NAMALWA (cell line): ENCODE measurements around the gene POT1.
"Not testable (repeated sequence)": the region's sequence is repeated elsewhere in the genome, so short reads cannot be mapped to it uniquely, and the experiment has no call there.

ENCODE experiments used
- DNase-seq: peaks from one replicate; pipeline ENCODE4 v3.0.0-alpha.2; 2015; ENCODE audit warnings: low spot score

Gene POT1

DNA sequence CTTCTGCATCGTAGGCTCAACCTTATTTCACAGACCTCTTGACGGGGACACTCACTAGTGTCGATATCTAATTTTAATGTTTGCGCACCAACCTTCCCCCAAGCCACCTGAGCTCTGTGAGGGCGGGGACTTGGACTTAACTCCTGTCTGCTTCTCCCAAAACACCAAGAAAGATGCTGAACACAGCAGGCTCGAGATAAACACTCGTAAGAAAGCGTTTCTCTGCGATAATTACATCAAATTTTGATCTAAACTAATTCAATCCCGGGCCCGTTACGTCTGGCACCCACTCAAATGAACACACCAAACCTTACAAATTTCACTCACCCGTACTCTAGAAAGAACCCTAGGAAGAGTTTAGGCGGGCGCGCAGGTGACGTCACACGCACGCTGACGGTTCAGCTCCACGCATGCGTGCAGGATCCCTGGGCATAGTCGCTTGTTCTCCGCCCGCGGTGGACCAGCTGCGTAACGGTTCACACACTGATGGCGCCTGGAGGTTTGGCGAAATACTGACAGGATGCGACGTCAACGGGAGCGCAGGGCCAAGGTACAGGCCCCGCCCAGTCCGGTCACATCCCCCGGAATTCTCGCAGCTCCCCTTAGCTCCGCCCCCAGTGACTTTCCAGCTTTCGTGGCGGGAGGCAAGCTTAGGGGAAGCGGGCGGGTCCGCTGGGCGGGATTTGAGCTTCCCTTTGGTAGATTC lies at the start of gene POT1:
Gene POT1, minus strand, starts transcription at position 359 of the 706 bp plus-strand sequence. CDS start 32,652 bp downstream, outside the sequence.
- DNase-seq = peak; percentile 100

GRCh38 chr7:124975131-124975530 lies 45.5 kb upstream of the POT1 start:
- not testable (repeated sequence) for DNase-seq

- DNase-seq = no peak
Observed at GRCh38 chr7:124965553-124965952, 35.9 kb upstream of the POT1 start.

GRCh38 chr7:124959676-124960075 lies 30.1 kb upstream of the POT1 start:
- no peak for DNase-seq

- DNase-seq = not testable (repeated sequence)
Observed at GRCh38 chr7:124957952-124958351, 28.3 kb upstream of the POT1 start.

DNA sequence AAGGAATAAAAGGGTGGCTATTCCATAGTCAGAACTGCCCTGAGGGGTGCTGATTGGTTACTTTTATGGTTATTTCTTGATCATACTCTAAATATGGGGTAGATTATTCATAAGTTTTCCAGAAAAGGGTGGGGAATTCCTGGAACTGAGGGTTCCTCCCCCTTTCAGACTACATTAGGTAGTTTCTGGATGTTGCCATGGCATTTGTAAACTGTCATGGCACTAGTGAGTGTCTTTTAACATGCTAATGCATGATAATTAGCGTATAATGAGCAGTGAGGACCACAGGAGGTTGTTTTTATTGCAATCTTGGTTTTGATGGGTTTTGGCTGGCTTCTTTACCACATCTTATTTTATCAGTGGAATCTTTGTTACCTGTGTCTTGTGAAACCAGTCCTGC lies 26.5 kb upstream of the POT1 start:
- no peak for DNase-seq

DNA sequence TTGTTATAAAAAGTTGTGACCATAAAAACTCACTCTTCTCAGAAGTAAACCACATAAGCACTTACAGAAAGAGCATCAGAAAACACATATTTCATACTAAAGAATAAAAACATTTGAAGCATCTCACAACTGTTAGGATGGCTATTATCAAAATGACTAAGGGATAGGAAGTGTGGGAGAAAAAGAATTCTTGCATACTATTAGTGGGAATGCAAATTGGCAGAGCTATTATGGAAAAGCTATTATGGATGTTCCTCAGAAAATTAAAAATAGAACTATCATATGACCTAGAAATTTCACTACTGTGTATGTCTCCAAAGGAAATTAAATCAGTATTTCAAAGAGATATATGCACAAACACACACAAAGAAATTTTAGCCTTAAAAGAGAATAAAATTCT lies 25.2 kb upstream of the POT1 start:
- no peak for DNase-seq

DNA sequence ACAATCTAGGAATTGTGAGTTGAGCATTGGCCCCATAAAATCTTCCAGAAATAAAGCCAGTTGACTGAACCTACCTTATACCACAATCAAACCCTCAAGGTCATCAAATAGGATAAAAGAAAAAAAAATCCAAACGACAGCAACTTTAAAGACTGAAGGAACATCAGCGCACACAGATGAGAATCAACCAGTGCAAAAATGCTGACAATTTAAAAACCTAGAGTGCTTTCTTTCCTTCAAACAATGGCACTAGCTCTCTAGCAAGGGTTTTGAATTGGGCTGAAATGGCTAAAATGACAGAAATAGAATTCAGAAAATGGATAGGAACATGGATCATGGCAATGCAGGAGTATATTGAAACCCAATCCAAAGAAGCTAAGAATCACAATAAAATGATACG lies 16.1 kb upstream of the POT1 start:
- DNase-seq = no peak

GRCh38 chr7:124943472-124943871 lies 13.8 kb upstream of the POT1 start:
- no peak for DNase-seq

DNA sequence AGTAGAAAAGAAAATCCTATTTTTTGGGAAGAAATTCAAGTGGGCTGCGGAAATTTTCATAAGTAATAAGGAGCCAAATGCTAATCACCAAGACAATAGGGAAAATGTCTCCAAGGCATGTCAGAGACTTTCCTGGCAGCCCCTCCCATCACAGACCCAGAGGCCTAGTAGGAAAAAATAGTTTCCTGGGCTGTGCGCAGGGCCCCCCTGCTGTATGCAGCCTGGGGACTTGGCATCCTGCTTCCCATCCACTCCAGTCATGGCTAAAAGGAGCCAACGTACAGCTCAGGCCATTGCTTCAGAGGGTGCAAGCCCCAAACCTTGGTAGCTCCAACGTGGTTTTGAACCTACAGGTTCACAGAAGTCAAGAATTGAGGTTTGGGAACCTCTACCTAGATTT lies 12.8 kb upstream of the POT1 start:
- DNase-seq = no peak

DNA sequence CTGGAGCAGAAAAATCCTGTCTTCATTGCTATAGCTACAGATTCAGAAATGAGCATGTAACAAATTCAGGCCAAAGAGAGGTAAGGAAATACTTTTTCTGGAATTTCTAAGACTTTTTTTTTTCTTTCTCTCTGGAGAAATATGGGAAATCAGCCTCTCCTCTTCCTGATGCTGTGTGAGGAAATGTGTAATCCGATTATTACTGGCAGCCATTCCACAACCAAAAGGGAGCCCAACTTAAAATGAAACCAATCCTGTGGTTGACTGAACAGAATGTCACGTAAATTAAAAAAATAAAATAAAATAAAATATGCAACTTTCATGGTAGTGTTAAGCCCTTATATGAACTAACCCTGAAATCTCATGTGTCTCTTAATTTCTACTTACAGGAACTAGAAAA lies 10.7 kb upstream of the POT1 start:
- no peak for DNase-seq

GRCh38 chr7:124938128-124938527 lies 8.5 kb upstream of the POT1 start:
- DNase-seq = no peak

DNA sequence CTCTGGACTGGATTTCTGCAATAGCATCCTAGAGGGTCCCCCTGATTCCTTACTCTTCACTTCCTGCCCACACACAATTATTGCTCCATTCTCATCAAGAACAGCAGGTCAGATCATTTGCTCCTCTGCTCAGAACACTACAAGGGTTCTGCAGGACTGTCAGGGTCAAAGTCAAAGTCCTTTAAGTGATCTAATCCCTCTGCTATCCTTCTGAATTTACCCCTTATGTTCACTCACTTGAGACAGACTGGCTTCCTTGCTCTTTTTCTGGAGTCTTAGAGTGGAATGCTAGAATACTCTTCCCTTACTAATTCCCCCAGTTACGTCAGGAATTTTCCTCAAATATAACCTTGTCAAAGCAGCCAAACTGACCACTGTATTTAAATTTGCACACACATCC lies 7.5 kb upstream of the POT1 start:
- no peak for DNase-seq

- DNase-seq = no peak
Observed at GRCh38 chr7:124934841-124935240, 5.2 kb upstream of the POT1 start.

DNA sequence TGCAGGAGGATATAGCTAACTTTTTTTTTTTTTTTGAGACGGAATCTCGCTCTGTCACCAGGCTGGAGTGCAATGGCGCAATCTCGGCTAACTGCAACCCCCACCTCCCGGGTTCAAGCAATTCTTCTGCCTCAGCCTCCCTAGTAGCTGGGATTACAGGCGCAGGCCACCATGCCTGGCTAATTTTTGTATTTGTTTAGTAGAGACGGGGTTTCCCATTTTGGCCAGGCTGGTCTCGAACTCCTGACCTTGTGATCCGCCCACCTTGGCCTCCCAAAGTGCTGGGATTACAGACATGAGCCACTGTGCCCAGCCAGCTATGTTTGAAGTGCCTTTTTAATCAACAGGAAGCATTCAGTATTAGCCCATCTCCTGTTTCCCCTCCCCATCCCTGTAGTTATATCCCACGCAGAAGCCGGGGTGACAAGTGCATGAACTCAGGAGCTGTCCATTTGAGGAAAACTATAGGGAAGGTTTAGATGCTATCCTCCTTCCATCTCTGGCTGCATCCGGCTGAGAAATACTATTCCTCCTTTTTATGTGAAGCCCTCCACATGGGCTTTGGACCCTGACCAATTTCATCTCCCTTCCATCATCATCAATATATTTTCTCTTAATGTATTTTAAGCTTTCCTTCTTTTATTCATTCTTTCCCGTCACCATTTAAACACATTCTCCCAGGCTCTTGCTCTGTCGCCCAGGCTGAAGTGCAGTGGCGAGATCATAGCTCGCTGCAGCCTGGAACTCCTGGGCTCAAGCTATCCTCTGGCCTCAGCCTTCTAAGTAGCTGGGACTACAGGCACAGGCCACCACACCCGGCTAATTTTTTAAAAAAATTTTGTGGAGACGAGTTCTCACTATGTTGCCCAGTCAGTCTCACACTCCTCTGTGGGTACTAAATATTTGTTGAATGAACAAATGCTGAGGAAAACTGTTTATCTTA lies 1.3 kb upstream of the POT1 start:
- DNase-seq = no peak

DNA sequence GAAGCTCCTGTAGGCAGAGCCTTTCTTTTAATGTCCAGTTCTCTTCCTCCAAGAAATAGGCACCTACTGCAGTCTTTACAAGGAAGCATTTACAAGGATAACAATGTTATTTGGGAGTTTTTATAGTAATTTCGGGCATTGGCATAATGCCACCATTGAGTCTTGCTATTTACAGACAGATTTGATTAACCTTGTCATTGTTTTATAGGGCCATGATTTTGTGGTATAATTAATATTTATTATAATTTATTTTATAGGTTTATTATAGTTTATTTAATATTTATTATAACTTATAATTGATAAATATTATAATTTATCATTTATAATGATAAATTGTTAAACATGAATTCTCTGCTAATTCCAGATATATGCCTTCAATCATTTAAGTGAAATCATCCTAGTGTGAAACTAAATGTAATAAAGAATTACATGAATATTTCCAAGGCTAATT lies 573 bp upstream of the POT1 start:
- no peak for DNase-seq

GRCh38 chr7:124924906-124925305 lies 4.7 kb downstream of the POT1 start:
- no peak for DNase-seq

GRCh38 chr7:124922200-124922599 lies 7.4 kb downstream of the POT1 start:
- no peak for DNase-seq

DNA sequence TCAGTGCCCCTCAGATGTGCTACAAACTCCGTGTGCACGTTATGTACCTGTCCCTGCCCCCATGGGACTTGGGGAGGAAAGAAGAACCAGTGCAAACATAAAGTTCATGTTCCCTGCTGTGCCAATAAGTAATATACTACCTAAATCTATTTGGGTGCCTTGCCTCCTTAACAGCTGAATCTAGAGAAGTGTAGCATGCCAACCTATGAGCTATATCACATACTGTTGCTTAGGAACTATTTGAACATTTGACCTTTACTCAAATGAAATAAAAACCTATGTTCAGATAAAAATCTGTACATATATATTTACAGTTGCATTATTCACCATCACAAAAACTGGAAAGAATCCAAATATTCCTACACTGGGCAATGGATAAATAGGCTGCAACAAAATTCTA lies 9.8 kb downstream of the POT1 start:
- no peak for DNase-seq

- DNase-seq = no peak
Observed at GRCh38 chr7:124918662-124919061, 11.0 kb downstream of the POT1 start.

- DNase-seq = no peak
Observed at GRCh38 chr7:124915242-124915641, 14.4 kb downstream of the POT1 start.

GRCh38 chr7:124914298-124914697 lies 15.3 kb downstream of the POT1 start:
- DNase-seq = no peak

- no peak for DNase-seq
Observed at GRCh38 chr7:124912972-124913371, 16.7 kb downstream of the POT1 start.
